Spleen (tissue), 11 donors: ENCODE results near the gene CPNE1. TPM values are rescaled to one million over a fixed set of nuclear protein-coding genes. Genes with fewer than 3 reads are reported as not detected.
A peak's percentile ranks its signal among the peaks of the same experiment; 100 is the strongest.

Experiments used
- DNase-seq: peaks from one replicate; pipeline ENCODE4 v3.0.0-alpha.2; 2020
- H3K27ac ChIP-seq, 8 donors: fragments of 200-600 bp; sonication (generic) in 7 of 8; 1 replicate in 4 of 8; 2 replicates in 4 of 8; pipeline versions ENCODE4 v1.5.0 to v1.8.0; 2016 to 2021; ENCODE audit warnings: inconsistent platforms in 4 of 8, mild to moderate bottlenecking in 4 of 8, moderate library complexity in 1 of 8
- H3K27me3 ChIP-seq, 7 donors: fragments of 200-600 bp; sonication (generic) in 6 of 7; replicated peaks in 1 of 7; 1 replicate in 4 of 7; 2 replicates in 3 of 7; pipeline versions ENCODE4 v1.5.0 to v1.8.0; 2016 to 2021; ENCODE audit warnings: inconsistent platforms in 3 of 7, mild to moderate bottlenecking in 1 of 7
- H3K36me3 ChIP-seq, 6 donors: fragments of 200-600 bp; sonication (generic) in 5 of 6; 1 replicate in 4 of 6; 2 replicates in 2 of 6; pipeline versions ENCODE4 v1.5.0 to v1.8.0; 2016 to 2021; ENCODE audit warnings: inconsistent platforms in 2 of 6
- H3K4me1 ChIP-seq, 6 donors: fragments of 200-600 bp; sonication (generic) in 5 of 6; 1 replicate in 3 of 6; 2 replicates in 3 of 6; pipeline versions ENCODE4 v1.5.0 to v1.8.0; 2016 to 2021; ENCODE audit warnings: inconsistent platforms in 3 of 6
- H3K4me3 ChIP-seq, 8 donors: fragments of 200-600 bp; sonication (generic) in 7 of 8; 1 replicate in 4 of 8; 2 replicates in 4 of 8; pipeline versions ENCODE4 v1.5.0 to v1.8.0; 2016 to 2021; ENCODE audit warnings: inconsistent platforms in 4 of 8, mild to moderate bottlenecking in 4 of 8, moderate library complexity in 2 of 8
- H3K9me3 ChIP-seq, 8 donors: fragments of 200-600 bp; sonication (generic) in 7 of 8; 1 replicate in 4 of 8; 2 replicates in 4 of 8; pipeline versions ENCODE4 v1.5.0 to v1.8.0; 2016 to 2021; ENCODE audit warnings: inconsistent platforms in 4 of 8
- POLR2A ChIP-seq, 3 donors: fragments of 450-650 bp; IDR thresholded peaks; one replicate each; pipeline ENCODE4 v1.5.1; 2017; ENCODE audit warnings: antibody characterized with exemption in 3 of 3, mild to moderate bottlenecking in 1 of 3
- POLR2AphosphoS5 ChIP-seq, 3 donors: sonication (generic); formaldehyde crosslinking; IDR thresholded peaks; one replicate each; pipeline ENCODE4 v1.5.1; 2017; ENCODE audit warnings: antibody characterized with exemption in 3 of 3
- WGBS, 5 donors: extraction: QIAGEN DNeasy Blood & Tissue Kit in 3 of 5; methylation state at CpG; one replicate each; pipeline versions ENCODE4 v1.1.5 to v1.1.7; 2013 to 2018; 5-methylcytosine and 5-hydroxymethylcytosine counted together
- intact Hi-C: fragments of 100-400 bp; cut with DNase I; formaldehyde crosslinking; loops from one replicate; pipeline ENCODE4 v1.15.0; 2023; ENCODE audit warnings: low total_unique reads
- polyA plus RNA-seq, 3 donors: library from polyadenylated mRNA; stranded (reverse); fragments of 200-250 nt; gene quantifications; one replicate each; pipeline ENCODE4 v1.2.1, GENCODE V29; 2013
- total RNA-seq, 7 donors: library from RNA; depleted of rRNA in 3 of 7; stranded (reverse); fragments of >200 nt in 3 of 7; fragmentation: NEBNext Ultra II Directional in 4 of 7; extraction: Animal tissue kit (Norgen Biotek cat#: 25700) in 4 of 7; gene quantifications; one replicate each; pipeline versions ENCODE4 v1.1.0 to v1.2.1, GENCODE V29; 2016 to 2021
- TF ChIP-seq, protein P1 (sequence below), 11 experiments: fragments of 200-600 bp in 7 of 11; fragments of 450-650 bp in 4 of 11; sonication (generic) in 4 of 11; IDR thresholded peaks in 8 of 11; conservative IDR thresholded peaks in 3 of 11; 1 replicate in 7 of 11; 2 replicates in 4 of 11; pipeline versions ENCODE4 v1.4.0 to v1.8.0; 2016 to 2021; ENCODE audit warnings: antibody characterized with exemption in 11 of 11, inconsistent platforms in 4 of 11, mild to moderate bottlenecking in 1 of 11
- donor health status: healthy with polysubstance abuse.
- donor health status: DM: no; HTN: no; CAD: no; lungs with moderate emphysema.
- donor health status: DM: no; HTN: no; CAD: no.
- donor health status: Bipolar disorder and iron deficiency.
- donor health status: healthy.
- donor health status: DM: no; HTN: no; CAD: no.
- donor health status: DM: yes; HTN: yes; CAD: no.

The CPNE1 gene
- total and polyA plus RNA-seq, 10 donors = 93.9 to 247 (median 221) TPM

DNA sequence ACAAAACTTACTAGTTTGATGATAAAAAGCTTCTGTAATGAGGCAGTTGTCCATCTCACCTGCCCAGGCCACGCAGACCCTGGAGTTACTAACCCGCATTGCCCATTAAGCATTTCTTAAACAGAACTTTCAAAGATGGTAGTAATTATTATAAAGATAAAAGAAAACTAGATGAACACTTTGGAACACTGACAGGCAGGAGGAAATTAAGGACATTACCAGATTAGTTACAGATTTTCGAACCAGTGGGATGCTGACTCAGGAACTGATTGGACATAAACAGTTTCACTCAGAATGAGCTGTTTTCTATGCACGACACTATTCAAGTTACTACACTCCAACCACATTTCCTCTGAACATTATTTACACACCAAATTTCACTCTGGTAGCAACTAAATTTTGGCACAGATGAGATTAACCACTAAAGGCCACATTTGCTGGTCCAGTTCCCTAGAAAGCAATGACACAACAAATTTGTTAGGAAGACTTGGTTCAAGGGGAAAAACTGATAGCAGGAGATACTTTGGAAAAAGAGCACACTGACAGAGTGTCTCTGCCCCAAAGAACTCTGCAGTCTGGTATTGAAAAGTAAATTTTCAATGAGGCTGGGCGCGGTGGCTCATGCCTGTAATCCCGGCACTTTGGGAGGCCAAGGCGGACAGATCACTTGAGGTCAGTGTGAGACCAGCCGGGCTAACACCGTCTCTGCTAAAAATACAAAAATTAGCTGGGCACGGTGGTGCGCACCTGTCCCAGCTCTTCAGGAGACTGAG, 37.5 kb upstream of the CPNE1 start:
- Histone ChIP-seq H3K9me3 (no peaks in the 10 kb centered on the region), H3K4me3 (no peak overlapping the region), H3K4me1 (peaks cover 12 to 80% (median 47%) of the 10 kb centered on the region in 6 donors), H3K27me3 (no peaks in the 10 kb centered on the region), H3K27ac (no peak overlapping the region), H3K36me3 (peaks cover 9 to 67% (median 57%) of the 10 kb centered on the region in 6 donors)
- TF ChIP-seq POLR2AphosphoS5 (IDR thresholded peaks at IDR 0.05) = peak; percentile 52 to 73 (median 54)
- TF ChIP-seq, protein P1, sequence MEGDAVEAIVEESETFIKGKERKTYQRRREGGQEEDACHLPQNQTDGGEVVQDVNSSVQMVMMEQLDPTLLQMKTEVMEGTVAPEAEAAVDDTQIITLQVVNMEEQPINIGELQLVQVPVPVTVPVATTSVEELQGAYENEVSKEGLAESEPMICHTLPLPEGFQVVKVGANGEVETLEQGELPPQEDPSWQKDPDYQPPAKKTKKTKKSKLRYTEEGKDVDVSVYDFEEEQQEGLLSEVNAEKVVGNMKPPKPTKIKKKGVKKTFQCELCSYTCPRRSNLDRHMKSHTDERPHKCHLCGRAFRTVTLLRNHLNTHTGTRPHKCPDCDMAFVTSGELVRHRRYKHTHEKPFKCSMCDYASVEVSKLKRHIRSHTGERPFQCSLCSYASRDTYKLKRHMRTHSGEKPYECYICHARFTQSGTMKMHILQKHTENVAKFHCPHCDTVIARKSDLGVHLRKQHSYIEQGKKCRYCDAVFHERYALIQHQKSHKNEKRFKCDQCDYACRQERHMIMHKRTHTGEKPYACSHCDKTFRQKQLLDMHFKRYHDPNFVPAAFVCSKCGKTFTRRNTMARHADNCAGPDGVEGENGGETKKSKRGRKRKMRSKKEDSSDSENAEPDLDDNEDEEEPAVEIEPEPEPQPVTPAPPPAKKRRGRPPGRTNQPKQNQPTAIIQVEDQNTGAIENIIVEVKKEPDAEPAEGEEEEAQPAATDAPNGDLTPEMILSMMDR (IDR thresholded peaks at IDR 0.05 in 8 of 11, conservative IDR thresholded peaks at IDR 0.05 in 3 of 11) = no peak
- WGBS, 5 donors = 83 to 91% (median 85%) methylated on average over 12 of the region's 12 CpGs
- DNase-seq = peak; percentile 57
- intact Hi-C loops = no loop called here

DNA sequence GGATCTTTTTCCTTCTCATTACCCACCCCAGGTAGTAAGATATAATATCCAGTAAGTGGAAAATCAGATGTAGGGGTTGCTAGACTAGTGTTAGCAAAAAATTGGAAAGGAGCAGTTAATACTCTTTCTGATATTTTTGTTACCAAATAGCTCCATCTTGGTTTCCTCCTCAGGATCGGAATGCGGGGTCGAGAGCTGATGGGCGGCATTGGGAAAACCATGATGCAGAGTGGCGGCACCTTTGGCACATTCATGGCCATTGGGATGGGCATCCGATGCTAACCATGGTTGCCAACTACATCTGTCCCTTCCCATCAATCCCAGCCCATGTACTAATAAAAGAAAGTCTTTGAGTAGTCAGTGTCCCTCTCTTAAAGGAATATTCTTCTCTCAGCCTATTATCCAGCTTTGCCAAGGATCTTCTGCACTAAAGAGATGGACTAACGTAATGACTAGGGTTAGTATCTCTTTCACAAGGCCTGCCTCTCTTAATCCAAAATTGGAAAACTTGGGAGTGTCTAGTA, 36.0 kb upstream of the CPNE1 start:
- WGBS, 5 donors = 91 to 95% (median 94%) methylated on average over 7 of the region's 7 CpGs
- Histone ChIP-seq H3K36me3 (peaks cover 4 to 67% (median 45%) of the 10 kb centered on the region in 6 donors), H3K4me1 (peaks cover 12 to 83% (median 48%) of the 10 kb centered on the region in 6 donors), H3K27ac (peak overlapping the region in 2 of 8 donors; percentile 92 to 93), H3K27me3 (no peaks in the 10 kb centered on the region), H3K9me3 (no peaks in the 10 kb centered on the region), H3K4me3 (peak overlapping the region in 1 of 8 donors; percentile 76)
- intact Hi-C loops = no loop called here
- TF ChIP-seq, protein P1 (IDR thresholded peaks at IDR 0.05 in 8 of 11, conservative IDR thresholded peaks at IDR 0.05 in 3 of 11) = no peak
- TF ChIP-seq POLR2A (IDR thresholded peaks at IDR 0.05) (no peak), POLR2AphosphoS5 (IDR thresholded peaks at IDR 0.05) (peak in 2 of 3 donors; percentile 23 to 55)
- no peak for DNase-seq

DNA sequence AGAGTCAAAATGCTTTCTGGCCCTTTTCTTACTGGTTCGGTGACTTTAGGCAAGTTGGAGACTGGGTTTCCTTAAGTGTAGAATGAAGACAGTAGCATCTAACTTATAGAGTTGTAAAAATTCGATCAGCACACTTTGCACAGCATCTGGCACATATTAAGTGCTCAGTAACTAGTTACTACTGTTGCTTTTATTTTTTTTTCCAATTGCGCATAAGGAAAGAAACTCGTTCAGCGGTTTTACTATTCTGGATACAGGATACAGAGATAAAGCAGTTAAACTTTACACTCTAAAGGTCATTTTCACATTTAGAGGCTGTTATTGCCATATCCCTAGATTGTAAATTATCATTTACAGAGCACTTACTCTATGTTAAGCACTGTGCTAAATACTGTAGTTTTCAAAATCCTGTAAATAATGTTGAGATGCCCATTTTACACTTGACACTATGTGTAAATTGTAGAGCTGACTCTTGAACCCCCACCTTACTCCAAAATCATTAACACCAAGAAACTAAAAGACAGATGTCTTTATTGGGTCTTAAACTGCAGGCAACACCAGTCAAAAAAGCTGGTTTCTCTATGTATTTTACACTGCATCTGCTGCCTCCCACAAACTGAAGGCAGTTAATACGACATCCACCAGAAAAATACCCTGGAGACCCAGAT, 35.4 kb upstream of the CPNE1 start:
- Histone ChIP-seq H3K27ac (peak overlapping the region; percentile 89 to 95 (median 92)), H3K9me3 (no peaks in the 10 kb centered on the region), H3K4me3 (peak overlapping the region; percentile 74 to 97 (median 94)), H3K36me3 (peaks cover 4 to 67% (median 45%) of the 10 kb centered on the region in 6 donors), H3K4me1 (peaks cover 12 to 83% (median 48%) of the 10 kb centered on the region in 6 donors), H3K27me3 (no peaks in the 10 kb centered on the region)
- 23 to 33% (median 29%) methylated on average over 6 of the region's 6 CpGs for WGBS, 5 donors
- TF ChIP-seq, protein P1 (IDR thresholded peaks at IDR 0.05 in 8 of 11, conservative IDR thresholded peaks at IDR 0.05 in 3 of 11) = no peak
- no peak for TF ChIP-seq POLR2A (IDR thresholded peaks at IDR 0.05)
- no peak for TF ChIP-seq POLR2AphosphoS5 (IDR thresholded peaks at IDR 0.05)
- intact Hi-C loops = no loop called here
- DNase-seq = no peak
